Activated CD4-positive, alpha-beta T cell treated with anti-CD3 and anti-CD28 coated beads, Interleukin-2, amount 50 U/mL, for 16 hours (primary cell): ENCODE measurements around the gene SULT1A4.
A peak's percentile ranks its signal among the peaks of the same experiment; 100 is the strongest.
"Not testable (repeated sequence)": the region's sequence is repeated elsewhere in the genome, so short reads cannot be mapped to it uniquely, and the experiment has no call there.

Source experiments
- DNase-seq: peaks from one replicate; pipeline ENCODE4 v3.0.0-alpha.2; 2020

Gene SULT1A4

DNA sequence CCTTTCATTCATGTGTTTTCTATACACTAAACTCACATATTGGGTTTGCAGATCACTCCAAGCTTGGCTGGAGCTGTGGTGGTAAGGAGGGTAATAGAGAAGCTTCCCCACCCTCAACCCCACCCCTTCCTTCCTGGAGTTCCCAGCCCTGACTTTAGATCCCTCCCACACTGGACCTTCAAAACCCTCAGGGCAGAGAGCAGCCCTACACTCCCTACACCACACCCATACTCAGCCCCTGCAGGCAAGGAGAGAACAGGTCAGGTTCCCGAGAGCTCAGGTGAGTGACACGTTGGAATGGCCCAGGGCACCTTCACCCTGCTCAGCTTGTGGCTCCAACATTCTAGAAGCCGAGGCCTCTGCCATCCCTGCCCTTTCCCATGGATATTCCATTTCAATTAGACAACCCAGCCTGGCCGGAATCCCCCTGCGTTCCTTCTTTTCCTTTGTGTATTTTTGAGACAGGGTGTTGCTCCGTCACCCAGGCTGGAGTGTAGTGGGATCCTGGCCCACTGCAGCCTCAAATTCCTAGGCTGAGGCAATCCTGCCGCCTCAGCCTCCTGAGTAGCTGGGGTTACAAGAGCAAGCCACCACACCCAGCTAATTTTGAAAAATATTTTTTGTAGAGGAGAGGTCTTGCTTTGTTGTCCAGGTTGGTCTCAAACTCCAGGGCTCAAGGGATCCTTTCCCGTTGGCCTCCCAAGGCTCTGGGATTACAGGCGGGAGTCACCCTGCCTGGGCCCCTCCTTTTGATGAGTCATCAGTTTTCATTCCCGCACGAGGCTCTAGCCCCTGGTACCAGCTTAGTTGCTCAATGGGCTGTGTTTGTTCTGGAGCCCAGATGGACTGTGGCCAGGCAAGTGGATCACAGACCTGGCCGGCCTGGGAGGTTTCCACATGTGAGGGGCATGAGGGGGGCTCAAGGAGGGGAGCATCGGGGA is at the start of gene SULT1A4:
TSS of gene SULT1A4 (plus strand) at position 208 of the 941 bp plus-strand sequence. CDS start 1,473 bp downstream, outside the sequence.
- not testable (repeated sequence) for DNase-seq

- not testable (repeated sequence) for DNase-seq
Observed at GRCh38 chr16:29423587-29423986, 36.1 kb upstream of the SULT1A4 start.

- DNase-seq, result not testable (repeated sequence)
Observed at GRCh38 chr16:29425390-29425789, 34.3 kb upstream of the SULT1A4 start.

- not testable (repeated sequence) for DNase-seq
Observed at GRCh38 chr16:29453754-29454153, 6.0 kb upstream of the SULT1A4 start.

GRCh38 chr16:29454269-29454668 is 5.4 kb upstream of the SULT1A4 start, which contains the start of the genes BOLA2 and SLX1B:
Gene BOLA2, minus strand, starts transcription at chr16:29454351. Its CDS starts 98 bp downstream, at chr16:29454253.
Gene SLX1B, plus strand, starts transcription at chr16:29454533.
- not testable (repeated sequence) for DNase-seq

GRCh38 chr16:29454828-29455227 is 4.9 kb upstream of the SULT1A4 start:
- DNase-seq, result not testable (repeated sequence)

DNA sequence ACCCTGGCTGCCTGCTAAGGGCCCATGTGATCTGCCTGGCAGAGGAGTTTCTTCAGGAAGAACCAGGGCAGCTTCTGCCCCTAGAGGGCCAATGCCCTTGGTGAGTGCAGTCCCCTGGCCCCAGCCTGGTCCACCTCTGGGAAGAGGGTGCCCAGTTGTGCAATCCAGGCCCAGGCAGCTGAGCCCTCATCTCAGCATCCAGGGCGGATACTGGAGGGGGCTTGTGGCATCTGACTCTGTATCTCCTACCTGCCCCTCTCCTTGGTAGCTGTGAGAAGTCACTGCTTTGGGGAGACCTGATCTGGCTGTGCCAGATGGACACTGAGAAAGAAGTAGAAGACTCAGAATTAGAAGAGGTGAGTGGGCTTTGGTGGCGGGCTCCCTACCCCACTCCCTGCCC is 2.1 kb upstream of the SULT1A4 start:
- not testable (repeated sequence) for DNase-seq

- DNase-seq, result not testable (repeated sequence)
Observed at GRCh38 chr16:29460647-29461030, 926 bp downstream of the SULT1A4 start.

DNA sequence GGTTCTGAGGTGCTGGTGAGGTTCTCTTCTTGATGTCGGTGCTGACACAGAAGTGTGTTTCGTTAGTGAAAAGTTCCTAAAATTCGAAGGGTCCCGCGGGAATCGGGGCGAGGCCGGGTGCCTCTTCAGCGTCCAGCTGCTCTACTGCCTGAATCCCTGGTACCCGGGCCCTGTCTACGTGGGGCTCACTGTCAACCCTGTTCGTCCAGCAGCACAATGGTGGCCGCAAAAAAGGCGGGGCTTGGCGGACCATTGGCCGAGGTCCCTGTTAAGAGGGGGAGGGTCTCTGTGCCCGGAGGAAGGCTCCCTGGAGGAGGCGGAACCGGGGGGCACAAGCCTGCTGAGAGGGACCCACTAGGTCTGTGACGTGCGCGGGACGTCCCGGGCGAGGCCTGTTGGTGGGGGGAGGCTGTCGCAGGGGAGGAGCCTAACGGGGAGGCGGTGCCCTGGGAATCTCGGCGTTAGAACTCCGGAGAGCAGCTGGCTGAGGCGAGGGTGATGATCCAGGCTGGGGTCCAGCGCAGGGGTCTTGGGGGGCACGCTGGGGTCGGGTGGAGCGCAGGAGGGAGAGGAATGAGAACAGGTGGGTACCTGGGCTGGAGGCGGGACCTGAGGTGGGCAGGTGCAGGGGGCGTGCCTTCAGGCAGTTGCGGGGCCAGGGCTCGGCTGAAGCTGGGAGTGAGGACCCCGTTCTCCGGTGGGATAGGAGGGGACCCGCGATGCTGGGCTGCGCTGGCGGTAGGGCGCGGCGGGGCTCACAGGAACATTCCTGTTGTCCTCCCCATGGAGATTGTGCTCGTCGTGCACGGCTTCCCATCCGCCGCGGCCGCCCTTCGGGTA is 6.5 kb downstream of the SULT1A4 start:
- not testable (repeated sequence) for DNase-seq

DNA sequence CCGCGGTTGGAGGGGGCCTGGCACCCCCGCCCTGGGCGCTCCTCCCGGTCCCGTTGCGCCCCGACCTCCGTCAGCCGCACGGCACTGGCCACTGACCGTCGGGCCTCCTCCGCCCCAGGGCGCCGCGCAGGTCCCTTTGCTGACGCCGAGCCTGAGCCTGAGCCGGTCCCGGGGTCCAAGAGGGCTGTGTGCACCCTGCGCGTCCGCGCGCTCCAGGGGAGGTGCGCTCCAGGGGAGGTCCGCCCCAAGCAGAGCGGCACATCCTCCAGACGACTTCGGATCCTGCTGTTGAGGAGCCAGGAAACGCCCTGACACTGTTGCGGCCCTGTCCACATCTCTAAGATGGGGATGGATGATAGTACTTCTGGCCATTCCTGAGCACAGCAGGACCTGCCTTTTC is 7.2 kb downstream of the SULT1A4 start:
- not testable (repeated sequence) for DNase-seq

- not testable (repeated sequence) for DNase-seq
Observed at GRCh38 chr16:29467654-29468366, 8.1 kb downstream of the SULT1A4 start.

GRCh38 chr16:29469660-29470059 is 9.9 kb downstream of the SULT1A4 start:
- peak; percentile 26 for DNase-seq

GRCh38 chr16:29472065-29472464 is 12.4 kb downstream of the SULT1A4 start:
- not testable (repeated sequence) for DNase-seq

- not testable (repeated sequence) for DNase-seq
Observed at GRCh38 chr16:29482276-29482675, 22.6 kb downstream of the SULT1A4 start.

DNA sequence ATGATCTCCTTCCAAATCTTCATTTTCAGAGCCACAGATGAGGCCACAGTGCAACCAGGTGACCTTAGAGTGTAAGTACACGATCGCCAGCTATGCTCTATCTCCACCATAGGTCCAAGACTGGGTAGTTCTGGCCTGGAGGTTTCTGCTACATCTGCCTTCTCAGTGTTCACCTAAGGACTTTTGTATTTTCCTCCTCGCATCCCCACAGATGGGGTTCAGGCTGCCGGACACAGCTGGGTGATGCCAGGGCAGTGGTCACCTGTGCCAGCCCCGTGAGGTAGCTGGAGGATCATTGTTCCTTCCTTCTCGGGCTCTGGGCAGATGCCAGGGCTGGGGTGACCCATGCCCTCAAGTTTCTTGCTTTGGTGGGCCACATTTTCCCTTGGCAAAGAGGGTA is 46.6 kb downstream of the SULT1A4 start, which contains the start of gene NPIPB12:
TSS of gene NPIPB12 (minus strand) at position 101 of the 400 bp plus-strand sequence.
- DNase-seq, result not testable (repeated sequence)
